NCI-H2107 treated with DMSO at 0.1 percent for 48 hours (cell line): Measurements from ENCODE around the gene GALNT4.

Source experiments
- DNase-seq: peaks from one replicate; lab custom pipeline; 2025; ENCODE audit not compliant: unreplicated experiment; lab: John Stamatoyannopoulos, UW

Gene GALNT4

DNA sequence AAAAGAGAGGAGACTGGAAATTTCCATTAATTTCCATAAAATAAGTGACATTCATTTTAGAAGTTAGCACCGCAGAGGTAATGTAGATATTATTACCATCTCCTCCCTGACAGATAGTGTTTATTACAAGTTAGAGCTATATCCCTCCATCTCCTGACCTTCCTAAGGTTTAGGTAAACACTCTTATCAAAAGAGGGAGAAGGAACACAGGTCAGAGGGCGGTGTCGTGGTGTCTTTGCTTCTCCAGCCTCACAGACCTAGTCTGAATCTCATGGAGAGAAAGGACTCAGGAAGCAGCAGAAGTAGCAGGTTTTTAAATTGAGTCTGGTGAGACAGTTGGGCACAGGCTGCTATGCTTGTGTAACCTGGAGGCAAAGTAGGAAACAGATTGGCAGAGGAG, 12.8 kb upstream of the GALNT4 start:
- DNase-seq: no peak

GRCh38 chr12:89529738-89530137, 5.1 kb upstream of the GALNT4 start:
- peak; percentile 78 for DNase-seq

- no peak for DNase-seq
Observed at GRCh38 chr12:89528434-89528833, 3.8 kb upstream of the GALNT4 start.

GRCh38 chr12:89525824-89526770, 1.5 kb upstream of the GALNT4 start, which contains the start of gene POC1B:
POC1B (minus strand) TSS chr12:89526047; CDS start chr12:89525895, 152 bp downstream.
- DNase-seq: peak; percentile 82

DNA sequence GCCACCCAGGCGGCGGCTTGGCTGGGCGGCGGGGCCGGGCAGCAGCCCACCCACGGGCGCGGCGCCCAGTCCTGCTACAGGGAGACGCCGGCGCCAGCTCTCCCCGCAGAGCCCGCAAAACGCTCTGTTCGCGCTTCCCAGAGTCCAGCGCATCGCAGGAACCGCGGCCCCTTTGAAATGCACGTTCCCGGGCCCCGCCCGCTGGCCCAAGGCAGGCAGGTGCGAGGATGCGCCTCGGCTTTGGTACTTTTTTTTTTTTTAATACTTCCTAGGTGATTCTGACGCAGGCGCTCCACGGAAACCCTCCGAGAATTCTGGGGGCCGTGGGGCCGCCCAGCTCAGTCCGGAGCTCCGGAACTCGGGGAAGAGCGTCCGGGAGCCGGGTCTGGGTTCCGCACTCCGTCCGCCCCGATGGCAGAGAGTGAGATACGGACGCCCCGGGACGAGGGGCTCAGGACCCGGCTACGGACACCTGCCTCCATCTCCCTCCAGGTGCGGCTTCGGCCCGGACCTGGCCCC, 768 bp upstream of the GALNT4 start:
- DNase-seq: peak; percentile 7

GRCh38 chr12:89523843-89524540, 604 bp downstream of the GALNT4 start:
- DNase-seq: no peak

GRCh38 chr12:89523393-89523792, 1.2 kb downstream of the GALNT4 start:
- DNase-seq: no peak

DNA sequence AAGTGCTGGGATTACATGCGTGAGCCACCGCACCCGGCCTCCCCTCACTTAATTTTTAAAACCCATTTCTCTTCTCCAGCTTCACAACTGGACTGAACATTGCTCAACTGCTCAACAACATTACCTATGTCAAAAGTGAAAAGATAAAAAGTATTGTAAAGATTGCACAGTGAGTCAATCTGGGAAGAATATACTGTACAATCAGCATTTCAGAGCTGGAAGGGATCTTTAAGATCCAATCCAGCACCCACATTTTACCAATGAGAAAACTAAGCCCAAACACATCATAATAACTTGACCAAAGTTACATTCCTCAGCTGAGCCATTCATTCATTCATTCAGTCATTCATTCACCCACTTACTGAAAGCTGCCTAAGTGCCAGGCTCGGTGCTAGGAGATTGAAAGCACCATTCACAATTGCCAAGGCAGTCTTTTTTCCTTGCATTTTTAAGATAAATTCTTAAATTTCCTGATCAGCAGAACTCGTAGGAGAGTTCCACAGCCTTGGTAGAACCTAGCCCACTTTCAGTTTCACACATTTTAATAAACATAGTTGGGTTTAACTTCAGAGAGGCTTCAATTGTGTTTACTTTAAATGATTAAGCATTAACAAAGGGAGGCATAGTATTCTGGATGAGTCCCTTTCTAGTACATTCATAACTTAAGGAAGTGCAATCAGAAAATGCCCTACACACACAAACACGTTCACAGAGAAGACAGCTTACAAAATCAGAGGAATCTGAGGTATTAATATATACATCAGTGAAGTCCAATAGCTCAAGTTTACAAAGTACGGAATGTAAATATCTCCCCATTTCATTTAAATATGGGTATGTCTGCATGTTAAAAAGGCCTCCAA, 3.0 kb downstream of the GALNT4 start:
- DNase-seq: no peak

DNA sequence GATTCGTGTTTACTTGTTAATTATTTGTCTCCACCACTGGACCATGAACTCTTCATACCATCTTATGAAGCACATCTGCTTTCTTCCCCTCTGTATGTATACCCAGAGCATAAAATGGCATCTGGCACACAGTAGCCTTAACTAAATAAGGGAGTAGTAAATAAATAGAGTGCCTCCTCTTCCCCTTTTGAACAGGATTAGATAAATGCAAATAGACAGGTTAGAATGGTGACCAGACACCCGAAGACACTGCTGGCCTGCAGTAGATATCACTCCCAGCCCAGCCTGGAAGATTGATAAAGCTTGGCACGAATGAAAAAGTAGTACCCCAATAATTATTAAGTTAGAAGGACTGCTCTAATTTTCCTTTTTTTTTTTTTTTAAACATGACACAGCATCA, 6.9 kb downstream of the GALNT4 start:
- DNase-seq: no peak

DNA sequence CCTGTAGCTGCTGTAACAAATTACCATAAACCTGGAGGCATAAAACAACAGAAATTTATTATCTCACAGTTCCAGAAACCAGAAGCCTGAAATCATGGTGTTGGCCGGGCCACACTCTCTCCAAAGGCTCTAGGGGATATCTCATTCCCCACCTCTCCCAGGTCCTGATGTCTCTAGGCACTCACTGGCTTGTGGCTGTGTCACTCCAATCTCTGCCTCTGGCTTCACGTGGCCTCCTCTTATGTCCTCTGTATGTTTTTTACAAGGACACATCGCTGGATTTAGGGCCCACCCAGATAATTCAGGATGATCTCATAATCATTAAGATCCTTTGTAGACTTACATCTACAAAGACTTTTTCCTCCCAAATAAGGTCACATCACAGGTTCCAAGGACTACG, 8.0 kb downstream of the GALNT4 start:
- DNase-seq: no peak

GRCh38 chr12:89514751-89515150, 9.8 kb downstream of the GALNT4 start:
- DNase-seq: no peak

DNA sequence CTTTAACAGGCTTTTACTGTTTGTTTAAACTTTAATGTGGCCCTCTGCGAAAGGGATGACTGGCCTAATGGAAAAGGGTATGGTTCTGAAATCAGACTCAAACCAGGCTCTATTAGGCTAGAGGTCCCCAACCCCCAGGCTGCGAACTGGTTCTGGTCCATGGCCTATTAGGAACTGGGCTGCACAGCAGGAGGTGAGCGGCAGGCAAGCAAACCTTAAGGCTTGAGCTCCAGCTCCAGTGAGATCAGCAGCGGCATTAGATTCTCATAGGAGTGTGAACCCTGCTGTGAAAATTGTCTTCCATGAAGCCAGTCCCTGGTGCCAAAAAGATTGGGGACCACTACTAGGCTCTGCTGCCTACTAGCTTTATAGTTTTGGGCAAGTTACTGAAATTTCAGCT, 11.1 kb downstream of the GALNT4 start:
- DNase-seq: no peak

- no peak for DNase-seq
Observed at GRCh38 chr12:89507015-89507824, 17.4 kb downstream of the GALNT4 start.

DNA sequence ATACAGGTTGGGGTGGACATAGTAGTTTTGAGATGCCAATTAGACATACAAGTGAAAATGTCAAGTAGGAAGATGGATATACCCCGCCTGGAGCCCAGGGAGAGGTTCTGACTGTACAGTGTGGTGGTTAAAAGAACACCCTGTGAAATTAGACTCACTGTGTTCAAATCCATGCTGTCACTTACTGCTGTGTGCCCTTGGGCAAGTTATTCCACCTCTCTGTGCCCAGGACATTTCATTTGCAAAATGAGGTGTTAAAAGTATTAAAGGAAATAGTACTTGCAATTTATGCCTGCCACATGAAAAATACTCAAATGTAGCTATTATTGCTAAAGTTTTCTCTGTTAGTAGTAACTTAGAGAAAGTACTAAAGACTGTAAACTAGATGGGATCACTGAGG, 18.5 kb downstream of the GALNT4 start:
- no peak for DNase-seq

- DNase-seq: no peak
Observed at GRCh38 chr12:89504560-89505346, 19.8 kb downstream of the GALNT4 start.

DNA sequence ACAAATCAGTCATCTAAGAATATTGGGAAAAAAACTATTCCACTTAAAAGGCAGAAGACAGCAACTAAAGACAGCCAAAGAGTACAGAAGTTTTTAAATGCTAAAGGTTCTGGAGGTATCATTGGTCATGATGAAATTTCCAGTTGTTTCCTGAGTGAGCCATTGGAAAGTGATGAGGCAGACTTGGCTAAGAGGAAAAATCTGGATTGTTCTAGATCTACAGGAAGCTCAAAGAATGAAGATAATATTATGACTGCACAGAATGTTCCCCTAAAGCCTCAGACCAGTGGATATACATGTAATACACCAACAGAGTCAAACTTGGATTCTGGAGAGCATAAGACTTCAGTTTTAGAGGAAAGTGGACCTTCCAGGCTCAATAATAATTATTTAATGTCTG, 22.8 kb downstream of the GALNT4 start:
- DNase-seq: no peak

DNA sequence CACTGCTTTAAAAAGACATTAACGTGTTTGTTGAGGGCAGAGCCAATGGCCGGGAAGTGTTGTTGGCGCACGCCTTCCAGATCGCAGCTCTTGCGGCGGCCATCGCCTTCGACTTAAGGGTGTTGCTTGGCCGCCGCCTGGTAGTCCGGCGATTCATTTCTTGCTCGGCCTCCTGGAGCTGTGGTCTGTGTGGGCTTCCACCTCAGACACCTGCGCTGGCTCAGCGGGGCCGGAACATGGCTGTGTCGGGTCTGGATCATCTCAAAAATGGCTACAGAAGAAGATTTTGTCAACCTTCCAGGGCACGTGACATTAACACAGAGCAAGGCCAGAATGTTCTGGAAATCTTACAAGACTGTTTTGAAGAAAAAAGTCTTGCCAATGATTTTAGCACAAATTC, 24.7 kb downstream of the GALNT4 start:
- no peak for DNase-seq

DNA sequence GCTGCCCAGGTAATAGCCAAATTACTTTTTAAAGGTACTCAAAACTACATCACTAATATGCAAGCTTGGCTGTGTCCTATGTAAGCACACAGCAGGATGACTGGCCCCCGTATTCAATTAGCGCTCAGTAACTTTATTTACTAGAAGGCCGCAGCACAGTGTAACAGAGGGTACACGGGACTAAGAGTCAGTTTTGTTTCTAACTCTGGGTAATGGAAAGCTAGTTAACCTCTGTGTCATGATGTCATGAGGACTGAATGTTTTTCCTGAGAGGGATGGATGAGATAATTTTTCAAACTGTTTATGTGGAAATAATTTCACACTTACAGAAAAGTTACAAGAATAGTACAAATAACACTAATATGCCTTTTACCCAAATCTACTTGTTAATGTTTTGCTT, 27.1 kb downstream of the GALNT4 start:
- DNase-seq: no peak

DNA sequence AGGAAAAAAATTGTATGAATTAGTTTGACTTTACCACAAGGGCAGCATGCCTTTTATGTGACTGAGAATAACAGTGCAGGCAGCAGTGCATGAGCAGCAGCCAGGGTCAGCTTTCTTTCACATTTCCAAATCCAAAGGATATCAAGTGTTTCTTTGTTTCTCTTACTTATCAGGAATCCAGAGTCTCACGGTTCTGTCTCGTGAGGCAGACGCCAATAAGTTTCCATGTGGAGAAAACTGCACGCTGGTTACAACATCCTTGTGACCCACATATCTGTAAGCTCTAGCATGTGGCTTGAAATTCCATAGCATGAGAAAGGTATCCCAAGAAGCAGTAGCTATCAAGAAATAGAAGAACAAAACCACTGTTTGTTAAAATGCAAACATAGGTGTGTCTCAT, 27.6 kb downstream of the GALNT4 start:
- no peak for DNase-seq
